Neural progenitor cell (in vitro differentiated cells): Measurements from ENCODE around the gene TUB.

Experiments used
- CTCF ChIP-seq: fragments of 200-600 bp; sonication (generic); IDR thresholded peaks from 2 replicates; pipeline ENCODE4 v1.5.1; 2017; ENCODE audit warnings: antibody characterized with exemption, mild to moderate bottlenecking
- EZH2 ChIP-seq: fragments of 200-600 bp; sonication (generic); IDR thresholded peaks from 2 replicates; pipeline ENCODE4 v1.6.1; 2017; ENCODE audit warnings: antibody characterized with exemption, mild to moderate bottlenecking, moderate library complexity
- EZH2phosphoT487 ChIP-seq: fragments of 200-600 bp; sonication (generic); IDR thresholded peaks from 2 replicates; pipeline ENCODE4 v1.6.1; 2017; ENCODE audit warnings: antibody characterized with exemption

DNA sequence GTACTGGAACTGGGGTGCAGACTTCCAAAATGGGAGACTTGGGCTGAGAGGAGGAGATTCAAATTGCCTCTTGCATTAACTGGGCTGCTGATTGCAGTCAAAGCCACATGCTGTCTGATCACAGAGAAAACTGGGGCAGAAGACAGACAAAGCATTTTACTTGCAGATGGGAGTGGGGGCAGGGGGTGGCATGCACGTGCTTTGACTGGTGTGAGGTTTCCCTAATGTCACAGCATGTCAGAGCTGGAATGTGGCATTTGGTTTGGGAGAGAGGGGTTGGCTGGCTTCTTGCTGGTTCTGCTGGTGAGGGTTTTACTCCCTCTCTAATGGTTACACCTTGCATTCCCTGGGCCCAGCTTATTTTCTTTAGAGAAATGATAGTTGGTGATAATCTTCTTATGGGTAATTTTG, 2.9 kb downstream of the TUB start:
- no peak for TF ChIP-seq CTCF
- no peak for TF ChIP-seq EZH2
- no peak for TF ChIP-seq EZH2phosphoT487
